ENCODE measurements around the gene NOVA2. TPM values are rescaled to one million over a fixed set of nuclear protein-coding genes. Genes with fewer than 3 reads are reported as not detected.

The NOVA2 gene
- polyA plus RNA-seq, 1 experiment, result 0.02 TPM

DNA sequence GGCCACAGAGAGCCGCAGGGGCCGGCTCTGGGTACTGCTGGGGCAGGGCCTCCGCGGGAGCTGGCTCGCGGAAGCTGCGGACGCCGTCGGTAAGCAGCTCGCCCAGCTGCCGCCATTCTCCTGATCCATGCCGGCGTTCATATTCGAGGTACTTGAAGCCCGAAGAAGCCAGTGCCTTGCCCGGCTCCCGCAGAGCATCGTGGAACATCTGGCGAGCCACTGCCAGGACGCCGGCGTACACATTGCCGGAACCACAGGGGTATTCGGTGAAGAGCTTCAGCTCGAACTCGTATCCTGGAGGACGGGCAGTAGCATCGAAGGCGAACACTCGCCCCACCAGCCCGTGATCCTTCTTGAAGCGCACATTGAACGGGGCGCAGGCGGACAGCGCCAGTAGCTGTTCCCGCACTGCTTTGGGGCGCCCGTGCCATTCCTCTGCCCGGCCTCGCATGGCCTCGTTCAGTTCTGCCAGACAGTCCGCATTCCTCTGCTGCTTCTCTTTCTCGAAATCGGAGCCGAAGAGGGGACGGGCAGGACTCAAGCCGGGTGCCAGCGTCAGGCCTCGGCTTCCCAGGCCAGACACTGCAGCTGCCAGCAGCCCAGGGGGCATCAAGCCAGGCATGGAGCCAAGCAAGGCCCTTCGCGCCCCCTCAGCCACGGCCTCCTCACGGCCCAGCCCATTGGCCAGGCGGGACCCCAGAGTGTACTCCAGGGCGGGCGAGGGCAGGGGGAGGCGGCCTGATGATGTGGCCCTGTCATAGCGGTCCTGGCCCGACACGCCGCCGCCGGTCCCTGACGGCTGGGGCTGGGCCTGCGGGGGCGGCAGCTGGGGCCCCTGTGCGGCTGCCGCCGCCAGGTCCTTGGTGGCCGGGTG, 88.7 kb downstream of the NOVA2 start:
- peak overlapping the region; percentile 73 for H3K4me3 ChIP-seq (ENCODE audit: low read depth, low read length)
- H3K27me3 ChIP-seq (ENCODE audit: control insufficient read depth, insufficient read depth, low read length), result no peaks in the 10 kb centered on the region
- no peak overlapping the region for H3K27ac ChIP-seq (ENCODE audit: low read depth, low read length)
- no peak for DNase-seq (ENCODE audit: low read depth, low spot score)
- TF ChIP-seq, protein P1, sequence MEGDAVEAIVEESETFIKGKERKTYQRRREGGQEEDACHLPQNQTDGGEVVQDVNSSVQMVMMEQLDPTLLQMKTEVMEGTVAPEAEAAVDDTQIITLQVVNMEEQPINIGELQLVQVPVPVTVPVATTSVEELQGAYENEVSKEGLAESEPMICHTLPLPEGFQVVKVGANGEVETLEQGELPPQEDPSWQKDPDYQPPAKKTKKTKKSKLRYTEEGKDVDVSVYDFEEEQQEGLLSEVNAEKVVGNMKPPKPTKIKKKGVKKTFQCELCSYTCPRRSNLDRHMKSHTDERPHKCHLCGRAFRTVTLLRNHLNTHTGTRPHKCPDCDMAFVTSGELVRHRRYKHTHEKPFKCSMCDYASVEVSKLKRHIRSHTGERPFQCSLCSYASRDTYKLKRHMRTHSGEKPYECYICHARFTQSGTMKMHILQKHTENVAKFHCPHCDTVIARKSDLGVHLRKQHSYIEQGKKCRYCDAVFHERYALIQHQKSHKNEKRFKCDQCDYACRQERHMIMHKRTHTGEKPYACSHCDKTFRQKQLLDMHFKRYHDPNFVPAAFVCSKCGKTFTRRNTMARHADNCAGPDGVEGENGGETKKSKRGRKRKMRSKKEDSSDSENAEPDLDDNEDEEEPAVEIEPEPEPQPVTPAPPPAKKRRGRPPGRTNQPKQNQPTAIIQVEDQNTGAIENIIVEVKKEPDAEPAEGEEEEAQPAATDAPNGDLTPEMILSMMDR (IDR thresholded peaks at IDR 0.05; ENCODE audit: low read depth, low read length), result no peak
- CTCF ChIA-PET, result interaction anchor here (0.6 to 0.8 kb wide), 3 partner anchors 18 to 116 kb away, joined by 3 to 7 read pairs (median 3); partner anchors contain the start of genes FOXA3, MYPOP, SIX5 and SYMPK
- POLR2A ChIA-PET, result interaction anchor here (1.4 kb wide), 1 partner anchor 22 kb away, joined by 6 read pairs; the partner anchor contains the start of gene SYMPK
- peaks cover 6% of the 10 kb centered on the region; the same call in 1 of the 2 replicates for H3K9me3 ChIP-seq (ENCODE audit: control insufficient read depth, insufficient read depth, low read length)

DNA sequence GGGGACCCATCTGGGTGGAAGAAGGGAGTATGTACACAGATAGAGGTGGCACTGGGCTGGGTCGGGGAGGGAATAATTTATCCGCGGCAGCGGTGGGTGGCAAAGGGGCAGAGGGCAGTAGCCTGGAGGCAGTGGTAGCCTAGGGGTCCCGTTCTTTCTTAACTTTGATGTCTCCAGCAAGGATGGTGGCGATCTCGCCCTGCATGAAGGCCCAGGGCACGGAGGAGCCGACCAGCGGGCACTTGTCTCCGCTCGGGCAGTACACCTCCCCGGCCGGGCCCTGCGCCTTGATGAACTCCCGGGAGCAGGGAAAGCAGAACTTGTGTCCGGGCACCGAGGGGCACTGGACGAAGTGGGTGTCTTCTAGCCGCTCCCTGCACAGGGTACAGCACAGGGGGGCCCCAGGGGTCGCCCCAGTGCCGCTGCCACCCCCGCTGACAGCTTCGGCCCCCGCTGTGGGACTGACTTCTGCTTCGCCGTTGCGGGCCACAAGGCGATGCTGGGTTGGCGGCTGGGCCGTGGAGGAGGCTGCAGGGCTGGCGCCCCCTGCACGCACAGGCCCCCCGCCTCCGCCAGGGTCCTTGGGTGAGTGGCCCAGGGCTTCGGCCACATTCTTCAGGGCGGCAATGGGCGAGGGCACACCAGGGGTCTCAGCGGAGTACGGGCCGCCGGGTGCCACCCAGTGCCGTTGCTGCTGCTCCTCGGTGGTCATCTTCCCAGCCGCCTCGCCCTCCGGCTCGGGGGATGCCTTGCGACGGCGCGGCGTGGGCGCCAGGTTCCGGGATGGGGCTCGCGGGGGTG, 89.6 kb downstream of the NOVA2 start:
- peaks cover 6% of the 10 kb centered on the region; the same call in 1 of the 2 replicates for H3K9me3 ChIP-seq (ENCODE audit: control insufficient read depth, insufficient read depth, low read length)
- no peak overlapping the region for H3K4me3 ChIP-seq (ENCODE audit: low read depth, low read length)
- no peak for DNase-seq (ENCODE audit: low read depth, low spot score)

More for the DNA sequence above, 89.6 kb downstream of the NOVA2 start:
- TF ChIP-seq, protein P1 (IDR thresholded peaks at IDR 0.05; ENCODE audit: low read depth, low read length), result no peak
- H3K27me3 ChIP-seq (ENCODE audit: control insufficient read depth, insufficient read depth, low read length), result no peaks in the 10 kb centered on the region
- ChIA-PET CTCF (interaction anchor here (0.6 to 2.5 kb wide), 4 partner anchors 19 to 115 kb away, joined by 3 to 22 read pairs (median 5); partner anchors contain the start of genes FOXA3, MYPOP, SIX5 and SYMPK), POLR2A (interaction anchor here (1.4 kb wide), 1 partner anchor 21 kb away, joined by 6 read pairs; the partner anchor contains the start of gene SYMPK)
- H3K27ac ChIP-seq (ENCODE audit: low read depth, low read length), result no peak overlapping the region

Small RNA genes lying within 50 kb of the gene (small RNA-seq; reads per million reads assigned to genes)
- gene MIR769 (ENCODE audit: insufficient read length, low read depth), result 58.1 reads per million, percentile 86 among the genes with 10 or more reads in this experiment

Other genes starting within 250 kb of the NOVA2 start
- gene FBXO46, start 243.0 kb downstream of the NOVA2 start, polyA plus RNA-seq (2011; rRNA removed), result 1.4 and 2.2 TPM in 2 replicates
- not detected in 2 replicates for gene MEIOSIN, start 240.4 kb downstream of the NOVA2 start, polyA plus RNA-seq (2011; rRNA removed)
- gene SIX5, start 204.6 kb downstream of the NOVA2 start, polyA plus RNA-seq (2011; rRNA removed), result 4.4 and 6.7 TPM in 2 replicates
- 24.3 and 24.5 TPM in 2 replicates for gene DMPK, start 191.4 kb downstream of the NOVA2 start, polyA plus RNA-seq (2011; rRNA removed)
- 13.9 and 17.1 TPM in 2 replicates for gene DMWD, start 181.0 kb downstream of the NOVA2 start, polyA plus RNA-seq (2011; rRNA removed)
- gene RSPH6A, start 158.6 kb downstream of the NOVA2 start, polyA plus RNA-seq (2011; rRNA removed), result not detected in 2 replicates
- 54.3 and 63.1 TPM in 2 replicates for gene SYMPK, start 110.7 kb downstream of the NOVA2 start, polyA plus RNA-seq (2011; rRNA removed)
- not detected in 2 replicates for gene FOXA3, start 109.5 kb downstream of the NOVA2 start, polyA plus RNA-seq (2011; rRNA removed)
- gene IRF2BP1, start 87.7 kb downstream of the NOVA2 start, polyA plus RNA-seq (2011; rRNA removed), result 5.0 and 6.5 TPM in 2 replicates
- 1.4 and 1.6 TPM in 2 replicates for gene MYPOP, start 71.3 kb downstream of the NOVA2 start, polyA plus RNA-seq (2011; rRNA removed)
- gene NANOS2, start 59.1 kb downstream of the NOVA2 start, polyA plus RNA-seq (2011; rRNA removed), result not detected in 2 replicates
- 4.2 and 6.8 TPM in 2 replicates for gene CCDC61, start 21.6 kb upstream of the NOVA2 start, polyA plus RNA-seq (2011; rRNA removed)
- gene PGLYRP1, start 49.2 kb upstream of the NOVA2 start, polyA plus RNA-seq (2011; rRNA removed), result not detected in 2 replicates
- not detected in 2 replicates for gene IGFL4, start 67.1 kb upstream of the NOVA2 start, polyA plus RNA-seq (2011; rRNA removed)
- gene IGFL3, start 150.8 kb upstream of the NOVA2 start, polyA plus RNA-seq (2011; rRNA removed), result not detected in 2 replicates
- not detected in 2 replicates for gene IGFL2, start 174.4 kb upstream of the NOVA2 start, polyA plus RNA-seq (2011; rRNA removed)